Type B pancreatic cell (in vitro differentiated cells): ENCODE data around the gene FOSL1. TPM values are rescaled to one million over a fixed set of nuclear protein-coding genes. Genes with fewer than 3 reads are reported as not detected.

Experiments used
- DNase-seq: peaks from one replicate; pipeline ENCODE4 v3.0.0; 2021; ENCODE audit warnings: mixed read lengths; ENCODE audit not compliant: unreplicated experiment; ENCODE audit errors: extremely low spot score
- H3K27ac Mint-ChIP-seq: 2 replicates; pipeline ENCODE4 v1.8.0; 2021; ENCODE audit warnings: mild to moderate bottlenecking, mixed read lengths
- H3K27me3 Mint-ChIP-seq: 2 replicates; pipeline ENCODE4 v1.8.0; 2021; ENCODE audit warnings: mixed read lengths
- H3K36me3 Mint-ChIP-seq: 2 replicates; pipeline ENCODE4 v1.8.0; 2021; ENCODE audit warnings: mixed read lengths
- H3K4me1 Mint-ChIP-seq: one replicate; pipeline ENCODE4 v1.8.0; 2021; ENCODE audit warnings: mixed read lengths; ENCODE audit not compliant: unreplicated experiment
- H3K4me3 Mint-ChIP-seq: 2 replicates; pipeline ENCODE4 v1.8.0; 2021; ENCODE audit warnings: mild to moderate bottlenecking, mixed read lengths
- H3K9me3 Mint-ChIP-seq: 2 replicates; pipeline ENCODE4 v1.8.0; 2021; ENCODE audit warnings: mixed read lengths
- total RNA-seq: library from RNA; stranded (reverse); gene quantifications from 2 replicates; pipeline ENCODE4 v1.2.1, GENCODE V29; 2021; ENCODE audit warnings: low replicate concordance
- TF ChIP-seq, protein P1 (sequence below): fragments of 200-600 bp; sonication (generic); conservative IDR thresholded peaks from 2 replicates; pipeline ENCODE4 v1.5.0; 2021; ENCODE audit warnings: antibody characterized with exemption, mild to moderate bottlenecking

The FOSL1 gene
- total RNA-seq, 1 donor from 2014 or later = 2.1 TPM

DNA sequence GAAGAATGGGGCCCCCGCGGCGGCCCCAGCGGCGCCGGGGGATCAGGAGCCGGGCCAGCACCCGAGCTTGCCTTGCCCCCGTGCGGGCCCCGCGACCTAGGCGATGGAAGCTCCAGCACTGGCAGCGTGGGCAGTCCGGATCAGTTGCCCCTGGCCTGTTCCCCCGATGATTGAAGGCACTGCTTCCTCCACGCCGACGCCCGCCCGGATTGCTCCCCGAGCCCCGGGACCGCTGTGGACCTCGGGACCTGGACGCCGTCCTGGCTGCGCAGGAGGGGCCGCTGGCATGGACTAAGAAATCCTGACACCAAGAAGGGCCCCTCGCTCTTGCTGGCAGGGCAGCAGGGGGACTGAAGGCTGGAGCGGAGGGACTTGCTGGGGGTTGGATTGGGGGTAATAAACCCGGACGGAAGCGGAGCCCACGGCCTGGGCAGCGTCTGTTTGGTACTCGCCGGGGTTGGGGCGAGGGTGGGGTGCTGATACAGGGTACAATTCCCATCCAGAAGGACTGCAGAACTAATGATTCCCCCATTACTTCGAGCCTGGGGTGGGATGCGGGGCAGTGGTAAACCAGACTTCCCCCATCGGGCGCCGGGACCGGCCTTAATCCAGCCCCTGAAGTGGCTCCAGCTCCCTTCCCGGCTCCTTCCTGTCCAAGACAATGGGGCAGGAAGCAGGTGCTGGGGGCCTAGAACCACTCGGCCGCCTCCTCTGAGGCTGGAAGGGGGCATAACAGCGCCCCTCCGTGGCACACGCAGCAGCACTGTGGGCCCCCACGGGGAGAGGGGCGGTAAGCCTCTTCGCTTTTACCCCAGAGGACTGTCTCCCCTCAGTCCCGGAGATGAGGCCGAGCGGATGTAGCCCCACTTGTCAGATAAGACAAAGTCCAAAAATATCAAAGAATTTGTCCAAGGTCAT, 8.7 kb downstream of the FOSL1 start:
- TF ChIP-seq, protein P1, sequence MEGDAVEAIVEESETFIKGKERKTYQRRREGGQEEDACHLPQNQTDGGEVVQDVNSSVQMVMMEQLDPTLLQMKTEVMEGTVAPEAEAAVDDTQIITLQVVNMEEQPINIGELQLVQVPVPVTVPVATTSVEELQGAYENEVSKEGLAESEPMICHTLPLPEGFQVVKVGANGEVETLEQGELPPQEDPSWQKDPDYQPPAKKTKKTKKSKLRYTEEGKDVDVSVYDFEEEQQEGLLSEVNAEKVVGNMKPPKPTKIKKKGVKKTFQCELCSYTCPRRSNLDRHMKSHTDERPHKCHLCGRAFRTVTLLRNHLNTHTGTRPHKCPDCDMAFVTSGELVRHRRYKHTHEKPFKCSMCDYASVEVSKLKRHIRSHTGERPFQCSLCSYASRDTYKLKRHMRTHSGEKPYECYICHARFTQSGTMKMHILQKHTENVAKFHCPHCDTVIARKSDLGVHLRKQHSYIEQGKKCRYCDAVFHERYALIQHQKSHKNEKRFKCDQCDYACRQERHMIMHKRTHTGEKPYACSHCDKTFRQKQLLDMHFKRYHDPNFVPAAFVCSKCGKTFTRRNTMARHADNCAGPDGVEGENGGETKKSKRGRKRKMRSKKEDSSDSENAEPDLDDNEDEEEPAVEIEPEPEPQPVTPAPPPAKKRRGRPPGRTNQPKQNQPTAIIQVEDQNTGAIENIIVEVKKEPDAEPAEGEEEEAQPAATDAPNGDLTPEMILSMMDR = peak; percentile 9
- Mint-ChIP-seq H3K9me3 (no peaks in the 10 kb centered on the region), H3K36me3 (no peaks in the 10 kb centered on the region), H3K4me3 (peak overlapping the region; percentile 77), H3K27ac (peak overlapping the region; percentile 64), H3K27me3 (peaks cover 33% of the 10 kb centered on the region), H3K4me1 (peaks cover 31% of the 10 kb centered on the region)
- DNase-seq = no peak

DNA sequence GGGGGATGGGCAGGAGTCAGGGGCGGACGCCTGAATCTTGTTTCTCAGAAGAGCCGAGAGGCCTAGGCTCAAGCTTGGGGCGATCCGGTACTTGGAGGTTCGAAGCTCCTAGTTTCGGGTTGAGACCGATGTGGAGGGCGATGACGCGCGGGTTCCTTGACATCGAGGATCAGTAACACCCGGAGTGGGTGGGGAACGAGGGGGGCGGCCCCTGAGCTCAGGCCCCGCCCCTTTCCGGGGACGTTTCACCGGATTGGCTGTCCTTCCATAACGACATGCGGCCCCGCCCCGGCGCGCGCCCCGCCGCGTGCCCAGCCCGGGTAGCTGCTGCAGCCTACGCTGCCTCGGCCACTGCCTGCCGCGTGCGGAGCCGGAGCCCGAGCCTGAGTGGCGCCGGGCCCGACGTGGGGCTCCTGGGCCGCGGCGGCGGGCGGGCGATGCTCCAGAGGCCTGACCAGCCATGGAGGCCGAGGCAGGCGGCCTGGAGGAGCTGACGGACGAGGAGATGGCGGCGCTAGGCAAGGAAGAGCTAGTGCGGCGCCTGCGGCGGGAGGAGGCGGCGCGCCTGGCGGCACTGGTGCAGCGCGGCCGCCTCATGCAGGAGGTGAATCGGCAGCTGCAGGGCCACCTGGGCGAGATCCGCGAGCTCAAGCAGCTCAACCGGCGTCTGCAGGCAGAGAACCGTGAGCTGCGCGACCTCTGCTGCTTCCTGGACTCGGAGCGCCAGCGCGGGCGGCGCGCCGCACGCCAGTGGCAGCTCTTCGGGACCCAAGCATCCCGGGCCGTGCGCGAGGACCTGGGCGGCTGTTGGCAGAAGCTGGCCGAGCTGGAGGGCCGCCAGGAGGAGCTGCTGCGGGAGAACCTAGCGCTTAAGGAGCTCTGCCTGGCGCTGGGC, 9.6 kb downstream of the FOSL1 start, which contains the start of gene CCDC85B:
Gene CCDC85B (plus strand): TSS at position 350 of the 895 bp plus-strand sequence. CDS start 111 bp downstream, at position 461.
- Mint-ChIP-seq H3K27ac (peak within 1 kb of the TSS; percentile 83), H3K4me1 (peaks cover 33% of the 10 kb centered on the region), H3K36me3 (no peaks in the 10 kb centered on the region), H3K9me3 (no peaks in the 10 kb centered on the region), H3K4me3 (peak within 1 kb of the TSS; percentile 98), H3K27me3 (peaks cover 24% of the 10 kb centered on the region)
- TF ChIP-seq, protein P1 = peak; percentile 52
- DNase-seq = peak; percentile 97

DNA sequence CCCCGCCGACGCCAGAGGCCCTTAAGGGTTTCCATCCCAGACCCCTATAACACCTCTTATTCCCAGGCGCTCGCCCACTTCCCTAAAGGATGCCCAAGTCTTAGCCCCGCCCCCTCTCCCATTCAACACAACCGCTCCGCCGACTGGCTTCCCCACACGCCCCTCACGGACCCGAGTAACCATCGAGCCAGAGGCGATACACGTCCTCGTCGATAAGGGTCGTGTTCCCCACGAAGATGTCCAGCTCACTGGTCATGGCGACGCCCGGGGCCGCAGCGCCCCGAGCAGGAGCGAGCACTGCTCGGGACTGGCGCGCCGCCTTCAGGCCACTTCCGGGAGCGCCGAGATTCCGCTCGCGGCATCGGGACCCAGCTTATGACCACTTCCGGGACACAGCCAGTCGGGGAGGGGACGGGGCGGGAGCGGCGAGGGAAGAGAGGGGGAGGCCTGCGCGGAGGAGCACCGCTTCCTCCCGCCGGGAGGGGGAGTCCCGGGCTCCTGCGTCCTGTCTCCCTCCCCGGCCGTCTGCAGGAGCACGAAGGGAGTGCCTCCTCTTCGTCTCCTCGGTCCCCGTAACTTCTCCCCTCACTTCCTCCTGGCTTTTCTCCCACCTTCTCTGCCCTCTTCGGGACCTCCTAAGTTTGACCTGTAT, 11.9 kb downstream of the FOSL1 start, which contains the start of gene FIBP:
Gene FIBP (minus strand): TSS at position 309 of the 652 bp plus-strand sequence. CDS start 53 bp downstream, at position 256.
- Mint-ChIP-seq H3K4me3 (peak within 1 kb of the TSS; percentile 98), H3K27ac (peak within 1 kb of the TSS; percentile 83), H3K4me1 (peaks cover 38% of the 10 kb centered on the region), H3K9me3 (no peaks in the 10 kb centered on the region), H3K36me3 (peaks cover 5% of the 10 kb centered on the region), H3K27me3 (peaks cover 15% of the 10 kb centered on the region)
- TF ChIP-seq, protein P1 = peak; percentile 81
- peak; percentile 97 for DNase-seq

DNA sequence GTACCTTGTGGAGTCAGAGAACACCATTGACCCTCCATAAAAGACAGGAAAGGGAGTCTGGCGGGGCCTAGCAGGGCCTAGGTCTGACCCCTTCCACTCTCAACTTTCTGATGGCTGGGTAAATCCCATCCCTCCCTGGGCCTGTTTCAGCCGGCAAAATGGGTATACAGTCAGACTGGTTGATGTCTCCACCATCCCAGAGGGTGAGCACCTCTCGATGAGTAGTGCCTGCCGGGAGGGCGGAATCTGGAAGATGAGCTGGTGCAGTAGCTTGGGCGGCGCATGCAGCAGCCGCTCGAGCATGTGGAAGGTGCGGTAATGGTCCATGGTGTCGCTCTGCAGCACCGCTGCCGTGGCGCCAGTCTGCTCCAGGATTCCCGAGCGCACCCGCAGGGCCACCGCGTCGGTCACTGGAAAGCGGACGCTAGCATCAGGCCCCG, 12.4 kb downstream of the FOSL1 start:
- Mint-ChIP-seq H3K36me3 (peaks cover 5% of the 10 kb centered on the region), H3K27ac (peak overlapping the region; percentile 83), H3K4me3 (peak overlapping the region; percentile 98), H3K27me3 (peaks cover 15% of the 10 kb centered on the region), H3K9me3 (no peaks in the 10 kb centered on the region), H3K4me1 (peaks cover 37% of the 10 kb centered on the region)
- no peak for DNase-seq
- TF ChIP-seq, protein P1 = no peak
